Subcutaneous adipose tissue (tissue), 4 donors: ENCODE data around the gene PDIK1L. TPM values are rescaled to one million over a fixed set of nuclear protein-coding genes. Genes with fewer than 3 reads are reported as not detected.

Source experiments
- total RNA-seq, 4 donors: library from RNA; depleted of rRNA; stranded (reverse); fragments of >200 nt; gene quantifications; one replicate each; pipeline ENCODE4 v1.1.0, GENCODE V29; 2016
- TF ChIP-seq, protein P1 (sequence below): fragments of 450-650 bp; IDR thresholded peaks from one replicate; pipeline ENCODE4 v1.5.1; 2016; ENCODE audit warnings: low read depth, mild to moderate bottlenecking, control low read depth, antibody characterized with exemption, moderate library complexity

Gene PDIK1L
- total RNA-seq, 4 donors from 2014 or later = 5.8 to 9.3 (median 8.3) TPM

DNA sequence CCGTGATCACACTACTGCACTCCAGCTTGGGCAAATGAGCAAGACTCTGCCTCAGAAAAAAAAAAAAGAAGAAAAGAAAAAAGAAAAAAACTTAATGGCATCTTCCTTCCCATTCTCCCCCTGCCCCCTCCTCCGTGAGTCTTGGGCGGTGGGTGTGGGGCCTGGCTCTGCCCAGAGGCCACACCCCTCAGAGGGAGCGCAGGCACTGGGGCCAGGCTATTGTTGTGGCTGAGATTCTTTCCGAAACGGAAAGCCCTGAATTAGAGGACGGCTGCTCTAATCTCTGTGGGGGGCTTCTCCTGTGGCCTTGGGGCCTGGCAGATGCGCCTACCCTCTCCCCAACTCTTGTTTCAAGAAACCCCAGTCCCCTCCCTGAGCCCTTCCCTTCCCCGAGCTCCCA is 43.1 kb downstream of the PDIK1L start:
- TF ChIP-seq, protein P1, sequence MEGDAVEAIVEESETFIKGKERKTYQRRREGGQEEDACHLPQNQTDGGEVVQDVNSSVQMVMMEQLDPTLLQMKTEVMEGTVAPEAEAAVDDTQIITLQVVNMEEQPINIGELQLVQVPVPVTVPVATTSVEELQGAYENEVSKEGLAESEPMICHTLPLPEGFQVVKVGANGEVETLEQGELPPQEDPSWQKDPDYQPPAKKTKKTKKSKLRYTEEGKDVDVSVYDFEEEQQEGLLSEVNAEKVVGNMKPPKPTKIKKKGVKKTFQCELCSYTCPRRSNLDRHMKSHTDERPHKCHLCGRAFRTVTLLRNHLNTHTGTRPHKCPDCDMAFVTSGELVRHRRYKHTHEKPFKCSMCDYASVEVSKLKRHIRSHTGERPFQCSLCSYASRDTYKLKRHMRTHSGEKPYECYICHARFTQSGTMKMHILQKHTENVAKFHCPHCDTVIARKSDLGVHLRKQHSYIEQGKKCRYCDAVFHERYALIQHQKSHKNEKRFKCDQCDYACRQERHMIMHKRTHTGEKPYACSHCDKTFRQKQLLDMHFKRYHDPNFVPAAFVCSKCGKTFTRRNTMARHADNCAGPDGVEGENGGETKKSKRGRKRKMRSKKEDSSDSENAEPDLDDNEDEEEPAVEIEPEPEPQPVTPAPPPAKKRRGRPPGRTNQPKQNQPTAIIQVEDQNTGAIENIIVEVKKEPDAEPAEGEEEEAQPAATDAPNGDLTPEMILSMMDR = no peak

DNA sequence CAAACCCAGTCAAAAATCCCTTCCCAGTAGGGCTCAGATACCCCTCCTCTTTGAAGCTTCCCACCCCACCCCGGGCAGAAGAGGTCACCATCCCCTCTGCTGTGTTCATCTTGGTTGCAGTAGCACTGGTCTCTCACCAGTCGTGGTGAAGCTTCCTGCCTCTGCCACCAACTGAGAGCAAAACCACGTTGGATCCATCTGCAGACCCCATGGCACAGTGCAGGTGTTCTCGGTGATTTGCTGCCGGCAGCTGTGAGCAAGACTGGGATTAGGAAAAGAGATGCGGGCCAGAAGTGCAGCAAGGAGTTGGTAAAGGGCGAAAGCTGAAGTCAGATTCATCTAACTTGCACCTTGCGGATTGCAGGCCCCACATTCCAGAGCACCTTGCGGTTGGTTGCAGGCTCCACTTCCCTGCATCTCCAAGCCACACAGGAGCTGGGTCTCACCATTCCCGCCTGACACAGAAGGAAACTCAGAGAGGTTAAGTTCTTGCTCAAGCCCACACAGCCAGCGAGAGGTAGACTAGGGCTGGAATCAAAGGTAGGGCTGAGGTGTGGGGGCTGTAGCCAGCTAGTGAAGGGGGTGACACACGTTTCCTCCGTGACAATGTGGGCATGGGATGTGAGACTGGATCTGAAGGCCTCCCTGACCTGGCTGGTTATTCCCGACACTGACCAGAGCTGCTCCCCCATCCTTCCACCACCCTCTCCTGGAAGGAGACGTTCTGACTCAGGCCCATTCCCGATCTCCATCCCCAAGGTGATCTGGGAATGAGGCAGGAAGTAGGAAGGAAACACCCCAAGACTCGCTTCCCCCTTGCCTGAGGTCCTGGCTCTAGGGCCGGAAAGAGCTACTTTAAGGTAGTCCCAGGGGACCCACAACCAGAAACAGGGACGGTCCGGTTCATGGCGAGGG is 44.0 kb downstream of the PDIK1L start:
- TF ChIP-seq, protein P1 = no peak

DNA sequence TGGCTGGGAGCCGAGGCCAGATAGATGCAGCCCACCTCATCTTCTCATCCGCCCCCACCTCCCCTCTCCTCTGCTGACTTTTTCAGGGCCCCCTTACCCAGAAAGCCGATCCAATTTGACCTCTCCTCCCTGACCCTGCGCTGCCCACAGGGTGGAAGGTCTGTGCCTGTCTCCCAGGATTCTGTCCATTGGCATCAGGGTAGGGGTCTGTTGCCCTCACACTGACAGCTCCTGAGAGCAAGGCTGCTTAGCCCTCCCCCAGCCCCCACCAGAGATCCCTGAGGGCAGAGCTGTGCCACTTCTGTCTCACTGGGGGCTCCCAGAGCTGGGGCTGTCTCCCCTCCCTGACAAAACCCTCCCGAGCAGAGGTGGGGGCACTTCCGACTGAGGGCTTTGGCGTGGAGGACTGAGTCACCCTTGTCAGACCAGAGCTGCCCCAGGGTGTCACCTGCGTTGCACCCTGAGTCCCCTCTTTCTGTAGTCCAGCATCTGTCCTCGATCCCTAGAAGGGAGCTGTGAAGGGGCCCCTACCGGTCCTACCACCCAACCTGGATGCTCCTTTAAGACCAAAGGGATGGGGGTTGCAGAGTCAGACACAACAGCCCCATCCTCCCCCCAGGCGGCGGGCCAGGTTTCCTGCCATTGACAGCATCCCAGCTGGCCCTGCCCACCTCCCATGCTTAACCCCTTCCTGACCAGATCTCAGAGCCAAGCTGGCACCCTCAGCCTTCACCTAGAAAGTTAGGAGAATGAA is 44.8 kb downstream of the PDIK1L start:
- TF ChIP-seq, protein P1 = no peak

DNA sequence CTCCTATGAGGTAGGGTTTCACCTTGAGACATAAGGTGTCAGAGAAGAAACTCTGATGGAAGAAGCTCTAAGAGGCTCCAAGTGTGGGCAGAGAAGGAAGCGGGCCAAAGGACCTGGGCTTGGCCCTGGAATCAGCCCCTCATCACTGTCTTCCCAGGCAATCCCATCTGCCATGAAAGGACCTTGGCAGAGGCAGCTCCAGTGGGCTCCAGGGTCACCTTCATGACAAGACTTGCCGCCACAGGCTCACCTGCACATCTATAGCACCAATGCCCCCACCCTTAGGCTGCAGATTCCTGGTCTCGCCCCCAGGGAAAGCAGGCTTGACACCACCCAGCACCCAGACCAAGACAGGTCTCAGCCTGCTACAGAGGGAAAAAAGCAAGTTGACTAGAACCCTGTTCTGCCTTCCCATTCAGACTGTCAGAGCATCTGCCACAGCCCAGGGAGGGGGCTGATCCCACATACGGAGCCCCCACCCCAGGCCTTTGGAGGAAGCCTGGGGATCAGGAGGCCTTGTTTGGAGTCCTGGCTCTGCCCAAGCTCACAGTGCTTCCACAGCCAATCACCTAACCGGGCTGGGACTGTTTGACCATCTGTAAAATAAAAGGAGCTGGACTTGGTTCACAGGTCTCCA is 46.8 kb downstream of the PDIK1L start:
- TF ChIP-seq, protein P1 = no peak

DNA sequence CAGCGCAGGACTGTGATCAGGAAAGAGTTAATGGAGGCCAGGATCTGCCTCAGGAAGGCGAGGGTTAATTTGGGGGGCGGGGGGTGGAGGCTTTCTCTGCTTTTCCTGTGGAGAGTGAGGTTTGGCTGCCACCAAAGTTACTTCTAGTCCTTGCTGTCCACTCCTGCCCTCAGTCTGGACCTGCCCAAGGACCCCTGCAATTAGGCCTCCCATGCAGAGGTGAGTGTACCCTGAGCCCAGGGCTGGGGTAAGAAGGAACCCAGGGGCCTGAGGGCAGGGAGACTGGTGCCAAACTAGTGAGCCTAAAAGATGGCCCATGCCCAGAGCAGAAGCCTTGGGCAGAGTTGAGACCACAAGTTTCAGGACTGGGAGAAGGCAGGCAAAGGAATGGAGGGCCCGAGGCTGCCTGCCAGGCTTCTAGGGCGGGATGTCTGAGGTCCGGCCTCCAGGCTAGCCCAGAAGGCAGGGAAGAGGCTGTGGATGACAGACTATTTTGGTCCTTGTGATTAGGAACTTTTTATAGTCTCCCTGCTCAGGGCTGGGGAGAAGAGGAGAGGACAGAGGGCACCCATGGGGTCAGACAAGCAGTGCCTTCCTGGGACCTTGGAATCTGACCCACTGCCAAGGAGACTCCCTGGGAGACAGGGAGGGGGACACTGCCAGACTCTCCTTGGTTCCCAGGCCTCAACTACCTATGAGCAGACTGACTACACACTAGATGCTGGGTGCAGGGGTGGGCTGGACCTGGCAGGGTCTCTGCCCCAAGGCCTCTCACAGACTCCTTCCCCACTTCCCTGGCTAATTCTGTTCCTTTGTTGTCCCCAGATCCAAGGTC is 47.5 kb downstream of the PDIK1L start, which contains the start of gene FAM110D:
Gene FAM110D, plus strand, starts transcription at position 172 of the 835 bp plus-strand sequence. CDS start 2,213 bp downstream, outside the sequence.
- TF ChIP-seq, protein P1 = no peak

DNA sequence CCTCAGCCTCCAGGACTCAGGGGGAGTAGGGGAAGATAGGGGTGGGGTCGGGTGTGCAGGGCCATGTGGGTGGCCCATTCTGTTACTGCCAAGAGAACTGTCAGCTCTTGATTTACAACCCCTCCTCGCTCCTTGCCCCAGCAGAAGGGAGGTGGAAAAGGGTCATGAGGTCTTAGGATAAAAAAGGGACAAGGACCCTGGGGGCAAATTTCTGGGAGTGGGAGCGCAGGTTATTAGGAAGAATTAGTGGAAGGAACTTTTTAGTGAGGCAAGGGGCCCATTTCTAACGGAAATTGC is 48.1 kb downstream of the PDIK1L start:
- TF ChIP-seq, protein P1 = no peak
